Suprapubic skin (tissue), 4 donors: ENCODE results near the gene STAC2. TPM values are rescaled to one million over a fixed set of nuclear protein-coding genes. Genes with fewer than 3 reads are reported as not detected.

Experiments used
- DNase-seq, 2 donors: peaks; one replicate each; pipeline ENCODE4 v3.0.0-alpha.2; 2019; ENCODE audit warnings: low spot score in 2 of 2
- H3K27ac ChIP-seq: fragments of 200-600 bp; sonication (generic); one replicate; pipeline ENCODE4 v1.5.1; 2019
- H3K27me3 ChIP-seq: fragments of 200-600 bp; sonication (generic); one replicate; pipeline ENCODE4 v1.5.1; 2019
- H3K36me3 ChIP-seq: fragments of 200-600 bp; sonication (generic); one replicate; pipeline ENCODE4 v1.5.1; 2019
- H3K4me1 ChIP-seq: fragments of 200-600 bp; sonication (generic); one replicate; pipeline ENCODE4 v1.5.1; 2019
- H3K4me3 ChIP-seq: fragments of 200-600 bp; sonication (generic); one replicate; pipeline ENCODE4 v1.5.1; 2019; ENCODE audit warnings: mild to moderate bottlenecking
- H3K9me3 ChIP-seq: fragments of 200-600 bp; sonication (generic); one replicate; pipeline ENCODE4 v1.5.1; 2019
- EP300 ChIP-seq: sonication (generic); formaldehyde crosslinking; IDR thresholded peaks from one replicate; pipeline ENCODE4 v1.6.1; 2017; ENCODE audit warnings: antibody characterized with exemption
- POLR2A ChIP-seq, 2 donors: fragments of 450-650 bp; IDR thresholded peaks; one replicate each; pipeline ENCODE4 v1.6.1; 2017; ENCODE audit warnings: antibody characterized with exemption in 2 of 2, mild to moderate bottlenecking in 2 of 2, moderate library complexity in 2 of 2
- POLR2AphosphoS5 ChIP-seq, 3 donors: sonication (generic); formaldehyde crosslinking; IDR thresholded peaks; one replicate each; pipeline ENCODE4 v1.6.1; 2017; ENCODE audit warnings: antibody characterized with exemption in 3 of 3
- WGBS: methylation state at CpG from one replicate; pipeline ENCODE4 v1.1.5; 2018; 5-methylcytosine and 5-hydroxymethylcytosine counted together
- total RNA-seq, 4 donors: library from RNA; depleted of rRNA; stranded (reverse); fragments of >200 nt; gene quantifications; one replicate each; pipeline ENCODE4 v1.1.0, GENCODE V29; 2016
- TF ChIP-seq, protein P1 (sequence below), 2 donors: fragments of 200-600 bp in 1 of 2; fragments of 450-650 bp in 1 of 2; sonication (generic) in 1 of 2; IDR thresholded peaks; one replicate each; pipeline ENCODE4 v1.5.1; 2016 to 2019; ENCODE audit warnings: antibody characterized with exemption in 2 of 2, mild to moderate bottlenecking in 1 of 2, moderate library complexity in 1 of 2

Gene STAC2
- total RNA-seq, 4 donors from 2014 or later, result 10.9 to 26.4 (median 16.5) TPM

GRCh38 chr17:39243155-39243554, 17.4 kb upstream of the STAC2 start:
- Histone ChIP-seq H3K36me3 (no peaks in the 10 kb centered on the region), H3K4me1 (peaks cover 15% of the 10 kb centered on the region), H3K27me3 (peaks cover 10% of the 10 kb centered on the region), H3K9me3 (no peaks in the 10 kb centered on the region), H3K4me3 (no peak overlapping the region), H3K27ac (no peak overlapping the region)
- DNase-seq, result no peak
- TF ChIP-seq, protein P1, sequence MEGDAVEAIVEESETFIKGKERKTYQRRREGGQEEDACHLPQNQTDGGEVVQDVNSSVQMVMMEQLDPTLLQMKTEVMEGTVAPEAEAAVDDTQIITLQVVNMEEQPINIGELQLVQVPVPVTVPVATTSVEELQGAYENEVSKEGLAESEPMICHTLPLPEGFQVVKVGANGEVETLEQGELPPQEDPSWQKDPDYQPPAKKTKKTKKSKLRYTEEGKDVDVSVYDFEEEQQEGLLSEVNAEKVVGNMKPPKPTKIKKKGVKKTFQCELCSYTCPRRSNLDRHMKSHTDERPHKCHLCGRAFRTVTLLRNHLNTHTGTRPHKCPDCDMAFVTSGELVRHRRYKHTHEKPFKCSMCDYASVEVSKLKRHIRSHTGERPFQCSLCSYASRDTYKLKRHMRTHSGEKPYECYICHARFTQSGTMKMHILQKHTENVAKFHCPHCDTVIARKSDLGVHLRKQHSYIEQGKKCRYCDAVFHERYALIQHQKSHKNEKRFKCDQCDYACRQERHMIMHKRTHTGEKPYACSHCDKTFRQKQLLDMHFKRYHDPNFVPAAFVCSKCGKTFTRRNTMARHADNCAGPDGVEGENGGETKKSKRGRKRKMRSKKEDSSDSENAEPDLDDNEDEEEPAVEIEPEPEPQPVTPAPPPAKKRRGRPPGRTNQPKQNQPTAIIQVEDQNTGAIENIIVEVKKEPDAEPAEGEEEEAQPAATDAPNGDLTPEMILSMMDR (IDR thresholded peaks at IDR 0.05), result no peak
- TF ChIP-seq POLR2A (IDR thresholded peaks at IDR 0.05), result no peak
- no peak for TF ChIP-seq EP300
- TF ChIP-seq POLR2AphosphoS5 (IDR thresholded peaks at IDR 0.05), result no peak
- WGBS, result 77% methylated on average over 8 of the region's 8 CpGs

GRCh38 chr17:39240631-39241030, 14.9 kb upstream of the STAC2 start:
- 79% methylated on average over 5 of the region's 5 CpGs for WGBS
- no peak overlapping the region for H3K27ac ChIP-seq
- no peak overlapping the region for H3K4me3 ChIP-seq
- DNase-seq, result no peak
- TF ChIP-seq, protein P1 (IDR thresholded peaks at IDR 0.05), result no peak
- H3K4me1 ChIP-seq, result peaks cover 17% of the 10 kb centered on the region
- no peaks in the 10 kb centered on the region for H3K9me3 ChIP-seq
- H3K27me3 ChIP-seq, result peaks cover 11% of the 10 kb centered on the region
- no peaks in the 10 kb centered on the region for H3K36me3 ChIP-seq

DNA sequence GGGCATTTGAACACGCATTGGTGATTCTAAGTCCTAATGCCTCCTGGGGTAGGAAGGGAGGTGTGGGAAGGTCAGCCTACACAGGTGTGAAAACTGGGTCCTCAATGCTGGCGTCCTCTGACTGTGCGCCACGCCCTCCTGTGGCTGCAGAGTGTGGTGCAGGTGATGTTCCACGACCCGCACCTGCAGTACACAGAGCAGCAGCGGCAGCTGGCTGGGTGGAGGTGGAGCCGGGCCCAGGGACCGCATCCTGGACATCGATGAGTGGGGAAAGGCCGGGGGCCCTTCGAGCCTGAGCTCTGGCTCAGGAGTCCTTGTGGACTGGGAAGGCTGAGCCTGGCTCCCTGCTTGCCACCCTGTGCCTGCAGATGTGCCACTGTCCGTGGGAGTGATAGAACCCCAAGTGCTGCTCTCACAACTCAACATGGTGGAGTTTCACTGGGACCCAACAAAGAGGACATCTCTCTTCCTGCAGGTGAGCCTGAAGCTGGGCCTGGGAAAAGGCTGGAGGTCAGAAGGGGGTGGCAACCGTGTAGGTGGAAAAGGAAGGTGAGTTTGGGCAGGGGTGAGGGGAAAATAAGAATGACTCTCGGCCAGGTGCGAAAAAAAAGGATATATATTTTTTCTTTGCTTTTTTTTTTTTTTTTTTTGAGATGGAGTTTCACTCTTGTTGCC, 14.0 kb upstream of the STAC2 start:
- H3K27ac ChIP-seq, result no peak overlapping the region
- no peak for TF ChIP-seq EP300
- TF ChIP-seq, protein P1 (IDR thresholded peaks at IDR 0.05), result peak; percentile 23 to 74
- 39% methylated on average over 9 of the region's 16 CpGs for WGBS
- H3K9me3 ChIP-seq, result no peaks in the 10 kb centered on the region
- peaks cover 9% of the 10 kb centered on the region for H3K4me1 ChIP-seq
- DNase-seq, result no peak
- no peaks in the 10 kb centered on the region for H3K36me3 ChIP-seq
- H3K4me3 ChIP-seq, result no peak overlapping the region
- H3K27me3 ChIP-seq, result peaks cover 14% of the 10 kb centered on the region

- Histone ChIP-seq H3K9me3 (no peaks in the 10 kb centered on the region), H3K27me3 (peaks cover 14% of the 10 kb centered on the region), H3K4me1 (peaks cover 6% of the 10 kb centered on the region), H3K4me3 (no peak overlapping the region), H3K36me3 (no peaks in the 10 kb centered on the region), H3K27ac (peak overlapping the region; percentile 23)
- TF ChIP-seq, protein P1 (IDR thresholded peaks at IDR 0.05), result no peak
- DNase-seq, result no peak
- WGBS, result 40% methylated on average over 11 of the region's 15 CpGs
Measured at GRCh38 chr17:39238311-39238972, 12.7 kb upstream of the STAC2 start.

DNA sequence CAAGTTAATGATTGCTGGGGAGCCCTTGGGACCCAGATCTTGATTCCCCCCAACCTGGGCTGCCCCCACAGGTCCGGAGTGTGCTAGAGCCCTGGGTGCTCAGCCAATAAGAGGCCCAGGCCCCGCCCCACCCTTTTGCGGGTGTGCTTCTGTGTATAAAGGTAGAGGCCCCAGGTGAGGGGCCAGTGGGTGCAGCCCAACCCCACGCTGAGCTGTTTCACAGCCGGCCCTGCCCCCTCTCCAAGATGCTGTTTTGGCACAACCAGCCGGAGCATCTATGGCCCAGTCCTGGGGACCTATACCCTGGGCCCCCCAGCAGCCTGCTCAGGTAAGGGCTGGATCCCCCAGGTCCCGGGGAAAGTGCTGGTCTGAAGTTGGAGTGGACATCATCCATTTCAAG, 11.8 kb upstream of the STAC2 start:
- Histone ChIP-seq H3K4me1 (peaks cover 6% of the 10 kb centered on the region), H3K27ac (no peak overlapping the region), H3K4me3 (no peak overlapping the region), H3K27me3 (peaks cover 14% of the 10 kb centered on the region), H3K9me3 (no peaks in the 10 kb centered on the region), H3K36me3 (no peaks in the 10 kb centered on the region)
- TF ChIP-seq POLR2AphosphoS5 (IDR thresholded peaks at IDR 0.05) (no peak), EP300 (no peak), POLR2A (IDR thresholded peaks at IDR 0.05) (no peak)
- TF ChIP-seq, protein P1 (IDR thresholded peaks at IDR 0.05), result no peak
- WGBS, result 84% methylated on average over 3 of the region's 7 CpGs
- DNase-seq, result no peak
